CD4-positive, alpha-beta T cell treated with Interleukin-4 for 4 hours (primary cell): Measurements from ENCODE around the gene CCDC187.

ENCODE experiments used
- DNase-seq: peaks from one replicate; pipeline ENCODE4 v3.0.0-alpha.2; 2020

The CCDC187 gene

GRCh38 chr9:136311051-136312008, 7.4 kb upstream of the CCDC187 start:
- DNase-seq: no peak

- DNase-seq: no peak
Measured at GRCh38 chr9:136310273-136311030, 6.6 kb upstream of the CCDC187 start.

- DNase-seq: no peak
Measured at GRCh38 chr9:136309806-136310220, 5.9 kb upstream of the CCDC187 start.

- DNase-seq: no peak
Measured at GRCh38 chr9:136309101-136309801, 5.4 kb upstream of the CCDC187 start.

GRCh38 chr9:136308702-136309053, 4.8 kb upstream of the CCDC187 start:
- DNase-seq: no peak

- DNase-seq: no peak
Measured at GRCh38 chr9:136308006-136308701, 4.3 kb upstream of the CCDC187 start.

GRCh38 chr9:136307215-136307750, 3.4 kb upstream of the CCDC187 start:
- DNase-seq: no peak

GRCh38 chr9:136306211-136307208, 2.6 kb upstream of the CCDC187 start:
- DNase-seq: no peak

GRCh38 chr9:136305804-136306203, 1.9 kb upstream of the CCDC187 start:
- no peak for DNase-seq

- no peak for DNase-seq
Measured at GRCh38 chr9:136304981-136305380, 1.1 kb upstream of the CCDC187 start.

- no peak for DNase-seq
Measured at GRCh38 chr9:136304456-136304855, 562 bp upstream of the CCDC187 start.

GRCh38 chr9:136303066-136303824, 649 bp downstream of the CCDC187 start:
- DNase-seq: no peak

GRCh38 chr9:136302527-136302926, 1.4 kb downstream of the CCDC187 start:
- DNase-seq: no peak

GRCh38 chr9:136300866-136301265, 3.0 kb downstream of the CCDC187 start:
- no peak for DNase-seq

GRCh38 chr9:136300016-136300545, 3.8 kb downstream of the CCDC187 start:
- DNase-seq: no peak

GRCh38 chr9:136299541-136299940, 4.4 kb downstream of the CCDC187 start:
- DNase-seq: no peak

GRCh38 chr9:136299116-136299515, 4.8 kb downstream of the CCDC187 start:
- no peak for DNase-seq

GRCh38 chr9:136297766-136298735, 5.8 kb downstream of the CCDC187 start:
- DNase-seq: no peak
